K562 (cell line): Measurements from ENCODE around the gene ASIC3. TPM values are rescaled to one million over a fixed set of nuclear protein-coding genes. Genes with fewer than 3 reads are reported as not detected.
A peak's percentile ranks its signal among the peaks of the same experiment; 100 is the strongest.

Source experiments
- ATF2 ChIP-seq: sonication (generic); formaldehyde crosslinking; IDR thresholded peaks from 2 replicates; pipeline ENCODE4 v1.8.1; 2022; ENCODE audit warnings: missing genetic modification reagents
- CAMTA2 ChIP-seq: fragments of 250-450 bp; sonication (Bioruptor Pico); conservative IDR thresholded peaks from 2 replicates; pipeline ENCODE4 v1.5.1; 2022
- CBX3 ChIP-seq, 2 experiments: IDR thresholded peaks; 1 replicate in 1 of 2; 2 replicates in 1 of 2; pipeline ENCODE4 v1.6.1; 2012; ENCODE audit warnings: inconsistent platforms in 2 of 2, low read length in 2 of 2, borderline replicate concordance in 1 of 2, control low read depth in 1 of 2
- CBX8 ChIP-seq: fragments of 200-600 bp; sonication (generic); IDR thresholded peaks from 2 replicates; pipeline ENCODE4 v1.6.1; 2012; ENCODE audit warnings: borderline replicate concordance, mixed run types, low read depth, mild to moderate bottlenecking, moderate library complexity, mixed read lengths, low read length, control low read depth, inconsistent platforms; ENCODE audit not compliant: poor library complexity, severe bottlenecking; ENCODE audit errors: extremely low read depth
- CSDE1 ChIP-seq, 2 experiments: fragments of 450-650 bp; IDR thresholded peaks; 2 replicates each; pipeline ENCODE4 v1.6.1; 2016; ENCODE audit warnings: mild to moderate bottlenecking in 1 of 2
- DLX4 ChIP-seq: fragments of 250-450 bp; sonication (Bioruptor Pico); IDR thresholded peaks from 2 replicates; pipeline ENCODE4 v1.6.1; 2021; ENCODE audit warnings: mild to moderate bottlenecking
- GATAD2A ChIP-seq: fragments of 450-650 bp; IDR thresholded peaks from 2 replicates; pipeline ENCODE4 v1.6.1; 2017
- KAT7 ChIP-seq: sonication (generic); formaldehyde crosslinking; IDR thresholded peaks from 2 replicates; pipeline ENCODE4 v1.8.0; 2022; ENCODE audit warnings: missing genetic modification reagents, mild to moderate bottlenecking, borderline replicate concordance
- KHSRP ChIP-seq: fragments of 450-650 bp; IDR thresholded peaks from 2 replicates; pipeline ENCODE4 v1.6.1; 2017
- L3MBTL2 ChIP-seq: fragments of 450-650 bp; IDR thresholded peaks from 2 replicates; pipeline ENCODE4 v1.6.1; 2016; ENCODE audit warnings: mild to moderate bottlenecking, moderate library complexity
- MXD1 ChIP-seq: fragments of 250-450 bp; sonication (Bioruptor Pico); IDR thresholded peaks from 2 replicates; pipeline ENCODE4 v1.8.0; 2021; ENCODE audit warnings: borderline replicate concordance, mild to moderate bottlenecking, moderate library complexity; ENCODE audit not compliant: poor library complexity, severe bottlenecking
- POLR2G ChIP-seq: fragments of 200-400 bp; formaldehyde crosslinking; IDR thresholded peaks from 2 replicates; pipeline ENCODE4 v1.6.1; 2017; ENCODE audit warnings: low read depth, mild to moderate bottlenecking, antibody characterized with exemption, low read length, moderate library complexity
- PPARD ChIP-seq: fragments of 250-450 bp; sonication (Bioruptor Pico); IDR thresholded peaks from 2 replicates; pipeline ENCODE4 v1.8.0; 2022; ENCODE audit warnings: inconsistent platforms, mild to moderate bottlenecking, moderate library complexity
- PRDM10 ChIP-seq: fragments of 450-650 bp; IDR thresholded peaks from 2 replicates; pipeline ENCODE4 v1.6.1; 2018; ENCODE audit not compliant: partially characterized antibody
- SMARCB1 ChIP-seq: IDR thresholded peaks from 2 replicates; pipeline ENCODE4 v1.6.1; 2011; ENCODE audit warnings: improper control_type of control experiment, low read depth; ENCODE audit not compliant: insufficient read length
- ZNF12 ChIP-seq: sonication (generic); formaldehyde crosslinking; IDR thresholded peaks from 2 replicates; pipeline ENCODE4 v1.4.0; 2020; ENCODE audit warnings: mild to moderate bottlenecking, missing genetic modification reagents
- ZNF174 ChIP-seq: fragments of 250-450 bp; sonication (Bioruptor Pico); IDR thresholded peaks from 2 replicates; pipeline ENCODE4 v1.4.0; 2020; ENCODE audit warnings: mild to moderate bottlenecking
- polyA plus RNA-seq, 8 experiments: library from polyadenylated mRNA; depleted of rRNA in 4 of 8; stranded (reverse) in 5 of 8; unstranded in 3 of 8; fragments of >200 nt; fragmentation: Nextera tagmentation in 2 of 8; fragmentation: Illumina TruSeq in 1 of 8; extraction: Ambion mirVana in 2 of 8; extraction: Trizol in 1 of 8; gene quantifications; 2 replicates each; pipeline versions ENCODE4 v1.2.1 to v1.2.3, GENCODE V29; 2011 to 2014; ENCODE audit warnings: inconsistent platforms in 1 of 8, missing spikeins in 1 of 8
- total RNA-seq, 7 experiments: library from RNA; depleted of rRNA in 6 of 7; stranded (reverse); fragments of >200 nt in 6 of 7; fragmentation: Illumina TruSeq in 2 of 7; extraction: Trizol in 2 of 7; gene quantifications; 2 replicates each; pipeline versions ENCODE4 v1.2.1 to v1.2.3, GENCODE V29; 2011 to 2021; ENCODE audit warnings: low replicate concordance in 1 of 7
- TF ChIP-seq, protein P1 (sequence below), 2 experiments: fragments of 450-650 bp in 1 of 2; IDR thresholded peaks; 2 replicates each; pipeline ENCODE4 v1.6.1; 2011 to 2017; ENCODE audit warnings: low read depth in 2 of 2, antibody characterized with exemption in 1 of 2, borderline replicate concordance in 1 of 2, low read length in 1 of 2, mild to moderate bottlenecking in 1 of 2, mixed read lengths in 1 of 2; ENCODE audit not compliant: control insufficient read depth in 1 of 2

The ASIC3 gene
- total and polyA plus RNA-seq, 9 of the 15 experiments (the other 6 are each of a cell fraction or from before 2014, with no cell fraction given), result 0.11 to 5.0 (median 0.87) TPM

DNA sequence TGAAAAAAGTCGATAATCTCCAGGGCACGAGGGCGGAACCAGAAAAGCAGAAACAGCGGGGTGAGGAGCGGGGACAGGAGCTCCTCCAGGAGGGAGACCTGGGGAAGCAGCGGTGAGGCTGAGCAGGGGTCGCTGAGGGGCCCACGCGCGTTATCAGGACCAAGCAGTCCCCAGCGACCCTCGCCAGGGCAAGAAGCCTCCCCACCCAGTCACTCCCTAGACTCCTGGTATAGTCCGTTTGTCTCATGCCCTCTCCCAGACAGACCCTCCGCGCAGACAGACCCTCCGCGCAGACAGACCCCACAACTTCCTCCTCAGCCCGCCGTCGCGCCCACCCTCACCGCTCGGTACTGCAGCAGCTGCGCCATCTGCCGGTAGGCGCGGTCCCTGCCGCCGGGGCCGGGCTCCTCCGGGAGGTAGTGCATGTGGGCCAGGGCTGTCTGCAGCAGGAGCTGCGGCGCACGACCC is 30.3 kb upstream of the ASIC3 start (continued):
- TF ChIP-seq ZNF12 (CRISPR knock-in tag), result no peak; the same call in 1 of the 2 replicates
- peak; percentile 74; the same call in 1 of the 2 replicates for TF ChIP-seq KAT7 (CRISPR knock-in tag)
- no peak for TF ChIP-seq DLX4 (CRISPR knock-in tag)
- TF ChIP-seq L3MBTL2, result peak; percentile 86
- TF ChIP-seq SMARCB1, result peak; percentile 74
- peak; percentile 98 for TF ChIP-seq GATAD2A
- TF ChIP-seq POLR2G, result peak; percentile 89
- no peak; a peak in 1 of 4 replicates for TF ChIP-seq CSDE1 (IDR thresholded peaks at IDR 0.05)
- TF ChIP-seq MXD1 (CRISPR knock-in tag), result no peak
- TF ChIP-seq CBX3 (IDR thresholded peaks at IDR 0.05; ENCODE audit: borderline replicate concordance in 1 of 2, low read length in 2 of 2), result peak in 1 of 2 experiments; percentile 43; a peak in 1 of 3 replicates
- TF ChIP-seq ZNF174, result no peak
- no peak for TF ChIP-seq PPARD (CRISPR knock-in tag)
- no peak for TF ChIP-seq CBX8
- peak; percentile 59 for TF ChIP-seq PRDM10
- TF ChIP-seq KHSRP, result no peak
- TF ChIP-seq, protein P1, sequence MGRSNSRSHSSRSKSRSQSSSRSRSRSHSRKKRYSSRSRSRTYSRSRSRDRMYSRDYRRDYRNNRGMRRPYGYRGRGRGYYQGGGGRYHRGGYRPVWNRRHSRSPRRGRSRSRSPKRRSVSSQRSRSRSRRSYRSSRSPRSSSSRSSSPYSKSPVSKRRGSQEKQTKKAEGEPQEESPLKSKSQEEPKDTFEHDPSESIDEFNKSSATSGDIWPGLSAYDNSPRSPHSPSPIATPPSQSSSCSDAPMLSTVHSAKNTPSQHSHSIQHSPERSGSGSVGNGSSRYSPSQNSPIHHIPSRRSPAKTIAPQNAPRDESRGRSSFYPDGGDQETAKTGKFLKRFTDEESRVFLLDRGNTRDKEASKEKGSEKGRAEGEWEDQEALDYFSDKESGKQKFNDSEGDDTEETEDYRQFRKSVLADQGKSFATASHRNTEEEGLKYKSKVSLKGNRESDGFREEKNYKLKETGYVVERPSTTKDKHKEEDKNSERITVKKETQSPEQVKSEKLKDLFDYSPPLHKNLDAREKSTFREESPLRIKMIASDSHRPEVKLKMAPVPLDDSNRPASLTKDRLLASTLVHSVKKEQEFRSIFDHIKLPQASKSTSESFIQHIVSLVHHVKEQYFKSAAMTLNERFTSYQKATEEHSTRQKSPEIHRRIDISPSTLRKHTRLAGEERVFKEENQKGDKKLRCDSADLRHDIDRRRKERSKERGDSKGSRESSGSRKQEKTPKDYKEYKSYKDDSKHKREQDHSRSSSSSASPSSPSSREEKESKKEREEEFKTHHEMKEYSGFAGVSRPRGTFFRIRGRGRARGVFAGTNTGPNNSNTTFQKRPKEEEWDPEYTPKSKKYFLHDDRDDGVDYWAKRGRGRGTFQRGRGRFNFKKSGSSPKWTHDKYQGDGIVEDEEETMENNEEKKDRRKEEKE (IDR thresholded peaks at IDR 0.05; ENCODE audit: borderline replicate concordance in 1 of 2, control insufficient read depth in 1 of 2, low read depth in 2 of 2, low read length in 1 of 2), result no peak
- TF ChIP-seq ATF2 (CRISPR knock-in tag), result no peak
- peak; percentile 54; the same call in 1 of the 2 replicates for TF ChIP-seq CAMTA2 (CRISPR knock-in tag)
